Gastrocnemius medialis (tissue), 4 donors: ENCODE data around the gene WLS. TPM values are rescaled to one million over a fixed set of nuclear protein-coding genes. Genes with fewer than 3 reads are reported as not detected.

Experiments used
- ATAC-seq, 2 donors: fragments of 150-250 bp; one replicate each; pipeline ENCODE4 v1.9.1; 2016
- DNase-seq, 2 donors: peaks; one replicate each; pipeline ENCODE4 v3.0.0-alpha.2; 2019
- H3K27ac ChIP-seq, 4 donors: fragments of 200-600 bp; sonication (generic); 1 replicate in 1 of 4; 2 replicates in 3 of 4; pipeline ENCODE4 v1.5.1; 2016 to 2018; ENCODE audit warnings: mild to moderate bottlenecking in 2 of 4, moderate library complexity in 1 of 4
- H3K27me3 ChIP-seq, 3 donors: fragments of 200-600 bp; sonication (generic) in 2 of 3; 1 replicate in 1 of 3; 2 replicates in 2 of 3; pipeline versions ENCODE4 v1.5.1 to v1.6.0; 2016 to 2019; ENCODE audit warnings: mild to moderate bottlenecking in 1 of 3, moderate library complexity in 1 of 3
- H3K36me3 ChIP-seq, 2 donors: fragments of 200-600 bp; sonication (generic) in 1 of 2; one replicate each; pipeline ENCODE4 v1.5.1; 2017 to 2018
- H3K4me1 ChIP-seq, 2 donors: fragments of 200-600 bp; sonication (generic) in 1 of 2; one replicate each; pipeline ENCODE4 v1.5.1; 2016 to 2017; ENCODE audit warnings: mild to moderate bottlenecking in 2 of 2
- H3K4me3 ChIP-seq, 4 donors: fragments of 200-600 bp; sonication (generic) in 3 of 4; 1 replicate in 1 of 4; 2 replicates in 3 of 4; pipeline ENCODE4 v1.5.1; 2016 to 2019; ENCODE audit warnings: mild to moderate bottlenecking in 2 of 4
- H3K9me3 ChIP-seq, 3 donors: fragments of 200-600 bp; sonication (generic) in 2 of 3; 1 replicate in 1 of 3; 2 replicates in 2 of 3; pipeline ENCODE4 v1.5.1; 2016 to 2019
- POLR2A ChIP-seq, 2 donors: fragments of 450-650 bp; IDR thresholded peaks; one replicate each; pipeline ENCODE4 v1.6.1; 2017; ENCODE audit warnings: antibody characterized with exemption in 2 of 2, mild to moderate bottlenecking in 2 of 2, moderate library complexity in 2 of 2
- in situ Hi-C, 4 donors: fragments of 200-750 bp; cut with MboI; loops; one replicate each; pipeline versions ENCODE4 v1.15.0 to v1.8.0; 2017; ENCODE audit warnings: low sequenced_read_pairs in 4 of 4
- intact Hi-C: fragments of 100-400 bp; cut with DNase I; formaldehyde crosslinking; loops from one replicate; pipeline ENCODE4 v1.15.1; 2023; ENCODE audit warnings: low total_unique reads
- total RNA-seq, 4 donors: library from RNA; depleted of rRNA; stranded (reverse); fragments of >200 nt; gene quantifications; one replicate each; pipeline versions ENCODE4 v1.1.0 to v1.2.3, GENCODE V29; 2016
- TF ChIP-seq, protein P1 (sequence below), 5 experiments: fragments of 450-650 bp in 3 of 5; fragments of 200-600 bp in 2 of 5; sonication (generic) in 2 of 5; IDR thresholded peaks in 4 of 5; conservative IDR thresholded peaks in 1 of 5; 1 replicate in 4 of 5; 2 replicates in 1 of 5; pipeline ENCODE4 v1.5.1; 2016 to 2019; ENCODE audit warnings: antibody characterized with exemption in 5 of 5, mild to moderate bottlenecking in 3 of 5, moderate library complexity in 3 of 5

WLS gene
- total RNA-seq, 4 donors from 2014 or later, result 8.6 to 15.7 (median 11.6) TPM

GRCh38 chr1:68230901-68231626 is 1.3 kb downstream of the WLS start:
- Histone ChIP-seq H3K27me3 (no peaks in the 10 kb centered on the region), H3K27ac (peak overlapping the region; percentile 78 to 83 (median 80)), H3K36me3 (no peaks in the 10 kb centered on the region), H3K4me1 (peaks cover 0 to 22% of the 10 kb centered on the region in 2 donors), H3K9me3 (no peaks in the 10 kb centered on the region), H3K4me3 (peak overlapping the region; percentile 68 to 79 (median 75))
- TF ChIP-seq, protein P1, sequence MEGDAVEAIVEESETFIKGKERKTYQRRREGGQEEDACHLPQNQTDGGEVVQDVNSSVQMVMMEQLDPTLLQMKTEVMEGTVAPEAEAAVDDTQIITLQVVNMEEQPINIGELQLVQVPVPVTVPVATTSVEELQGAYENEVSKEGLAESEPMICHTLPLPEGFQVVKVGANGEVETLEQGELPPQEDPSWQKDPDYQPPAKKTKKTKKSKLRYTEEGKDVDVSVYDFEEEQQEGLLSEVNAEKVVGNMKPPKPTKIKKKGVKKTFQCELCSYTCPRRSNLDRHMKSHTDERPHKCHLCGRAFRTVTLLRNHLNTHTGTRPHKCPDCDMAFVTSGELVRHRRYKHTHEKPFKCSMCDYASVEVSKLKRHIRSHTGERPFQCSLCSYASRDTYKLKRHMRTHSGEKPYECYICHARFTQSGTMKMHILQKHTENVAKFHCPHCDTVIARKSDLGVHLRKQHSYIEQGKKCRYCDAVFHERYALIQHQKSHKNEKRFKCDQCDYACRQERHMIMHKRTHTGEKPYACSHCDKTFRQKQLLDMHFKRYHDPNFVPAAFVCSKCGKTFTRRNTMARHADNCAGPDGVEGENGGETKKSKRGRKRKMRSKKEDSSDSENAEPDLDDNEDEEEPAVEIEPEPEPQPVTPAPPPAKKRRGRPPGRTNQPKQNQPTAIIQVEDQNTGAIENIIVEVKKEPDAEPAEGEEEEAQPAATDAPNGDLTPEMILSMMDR (IDR thresholded peaks at IDR 0.05 in 4 of 5, conservative IDR thresholded peaks at IDR 0.05 in 1 of 5), result no peak
- no peak for TF ChIP-seq POLR2A (IDR thresholded peaks at IDR 0.05)
- peak in 1 of 2 donors; percentile 17 for DNase-seq
- intact Hi-C loops (loop anchor here (5.0 kb wide), 3 partner anchors 84 to 399 kb away; partner anchors contain the start of gene GNG12), in situ Hi-C loops (loop anchor here in 1 of 4 donors (10.0 kb wide), 1 partner anchor 106 kb away; no protein-coding TSS in a partner anchor)
- peak; percentile 28 to 29 for ATAC-seq

DNA sequence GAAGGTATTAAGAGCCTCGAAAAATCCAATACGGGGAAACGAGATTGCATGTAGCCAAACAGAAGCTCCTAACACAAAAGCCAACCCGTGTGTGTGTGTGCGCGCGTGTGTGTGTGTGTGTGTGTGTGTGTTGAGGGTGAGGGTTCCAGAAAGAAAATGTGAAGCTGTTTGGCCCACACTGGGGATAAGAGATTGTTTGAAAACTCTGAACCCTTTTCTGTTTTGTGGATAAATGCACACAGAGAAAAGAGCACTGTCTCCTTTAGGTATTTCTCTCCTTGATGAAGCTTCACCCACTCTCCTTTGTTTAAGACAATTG is 1.9 kb downstream of the WLS start:
- in situ Hi-C loops, result loop anchor here in 1 of 4 donors (10.0 kb wide), 1 partner anchor 106 kb away; no protein-coding TSS in a partner anchor
- Histone ChIP-seq H3K27ac (peak overlapping the region in 3 of 4 donors; percentile 78 to 83 (median 81)), H3K36me3 (no peaks in the 10 kb centered on the region), H3K4me3 (peak overlapping the region; percentile 68 to 79 (median 75)), H3K9me3 (no peaks in the 10 kb centered on the region), H3K4me1 (peaks cover 0 to 22% of the 10 kb centered on the region in 2 donors), H3K27me3 (no peaks in the 10 kb centered on the region)
- ATAC-seq, result no peak
- DNase-seq, result no peak
- intact Hi-C loops, result loop anchor here (5.0 kb wide), 3 partner anchors 83 to 398 kb away; partner anchors contain the start of gene GNG12
- no peak for TF ChIP-seq POLR2A (IDR thresholded peaks at IDR 0.05)
- TF ChIP-seq, protein P1 (IDR thresholded peaks at IDR 0.05 in 4 of 5, conservative IDR thresholded peaks at IDR 0.05 in 1 of 5), result no peak

DNA sequence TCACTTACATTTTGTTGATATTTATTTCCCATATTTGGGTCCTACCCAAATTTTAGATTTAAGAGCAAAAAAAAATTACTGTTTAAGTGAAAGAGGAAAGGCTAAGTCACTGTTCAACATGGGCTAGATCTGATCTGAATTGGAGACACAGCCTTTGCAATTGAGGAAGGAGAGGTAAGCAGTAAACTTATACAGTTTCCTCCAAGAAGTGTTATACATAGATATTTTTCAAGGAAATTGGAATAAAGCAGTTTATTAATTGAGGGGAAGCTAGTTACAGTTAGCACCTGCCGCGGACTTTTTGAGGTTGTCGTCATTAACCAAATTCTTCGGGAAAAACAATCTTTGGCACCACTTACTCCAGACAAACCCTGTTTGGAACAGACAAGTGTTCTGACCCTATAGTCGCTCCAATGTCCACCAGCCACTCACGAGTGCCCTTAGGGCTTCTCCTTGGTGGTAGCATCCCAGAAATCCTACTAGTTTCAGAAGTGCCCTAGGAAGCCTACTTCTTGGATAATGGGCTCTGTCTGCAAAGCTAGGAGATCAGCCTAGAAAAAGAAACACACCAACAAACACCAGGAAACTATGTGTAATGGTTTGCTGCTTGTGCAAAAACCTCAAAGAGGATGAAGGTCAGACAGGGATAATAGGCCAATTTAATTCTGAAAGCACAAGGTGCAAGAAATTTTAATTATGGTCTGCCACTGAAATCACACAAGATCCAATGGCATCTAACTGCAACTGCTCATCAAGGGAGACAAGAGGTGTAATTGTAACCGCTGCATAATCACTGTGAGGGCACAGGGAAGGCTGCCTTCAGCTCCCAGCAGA is 2.5 kb downstream of the WLS start:
- intact Hi-C loops, result loop anchor here (5.0 kb wide), 3 partner anchors 83 to 398 kb away; partner anchors contain the start of gene GNG12
- in situ Hi-C loops, result loop anchor here in 1 of 4 donors (10.0 kb wide), 1 partner anchor 105 kb away; no protein-coding TSS in a partner anchor

DNA sequence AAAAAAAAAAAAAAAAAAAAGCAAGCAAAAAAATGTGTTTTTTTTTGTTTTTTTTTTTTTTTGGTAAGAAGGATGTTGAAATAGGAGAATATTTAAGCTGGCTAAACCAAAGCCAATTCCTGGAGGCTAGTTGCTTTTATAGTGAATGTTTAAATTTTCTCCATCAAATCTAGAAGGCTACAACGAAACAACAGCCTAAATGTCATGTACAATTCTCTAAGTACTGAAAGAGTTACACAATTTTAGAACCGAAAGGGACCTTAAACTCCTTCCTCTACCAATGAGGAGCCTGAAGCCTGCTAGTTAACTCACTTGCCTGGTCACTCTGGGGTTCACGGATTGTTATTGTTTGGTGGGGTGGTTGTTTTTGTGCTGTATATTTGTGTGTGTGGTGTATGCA is 3.5 kb downstream of the WLS start:
- H3K27me3 ChIP-seq, result no peaks in the 10 kb centered on the region
- no peaks in the 10 kb centered on the region for H3K9me3 ChIP-seq
- peaks cover 0 to 22% of the 10 kb centered on the region in 2 donors for H3K4me1 ChIP-seq
- H3K4me3 ChIP-seq, result no peak overlapping the region
- no peaks in the 10 kb centered on the region for H3K36me3 ChIP-seq
- ATAC-seq (no peak), DNase-seq (no peak)
- peak overlapping the region in 2 of 4 donors; percentile 31 to 37 for H3K27ac ChIP-seq
- intact Hi-C loops (no loop called here), in situ Hi-C loops (no loop called here)
- TF ChIP-seq, protein P1 (IDR thresholded peaks at IDR 0.05 in 4 of 5, conservative IDR thresholded peaks at IDR 0.05 in 1 of 5), result no peak
- TF ChIP-seq POLR2A (IDR thresholded peaks at IDR 0.05), result no peak

More for the DNA sequence above, 2.5 kb downstream of the WLS start:
- H3K36me3 ChIP-seq, result no peaks in the 10 kb centered on the region
- no peaks in the 10 kb centered on the region for H3K9me3 ChIP-seq
- peaks cover 0 to 22% of the 10 kb centered on the region in 2 donors for H3K4me1 ChIP-seq
- TF ChIP-seq POLR2A (IDR thresholded peaks at IDR 0.05), result no peak
- TF ChIP-seq, protein P1 (IDR thresholded peaks at IDR 0.05 in 4 of 5, conservative IDR thresholded peaks at IDR 0.05 in 1 of 5), result no peak
- DNase-seq, result no peak
- no peak for ATAC-seq
- H3K4me3 ChIP-seq, result peak overlapping the region in 2 of 4 donors; percentile 2 to 79
- peak overlapping the region in 2 of 4 donors; percentile 31 to 78 for H3K27ac ChIP-seq
- no peaks in the 10 kb centered on the region for H3K27me3 ChIP-seq
